ENCODE results near the gene RCAN1.

DNA sequence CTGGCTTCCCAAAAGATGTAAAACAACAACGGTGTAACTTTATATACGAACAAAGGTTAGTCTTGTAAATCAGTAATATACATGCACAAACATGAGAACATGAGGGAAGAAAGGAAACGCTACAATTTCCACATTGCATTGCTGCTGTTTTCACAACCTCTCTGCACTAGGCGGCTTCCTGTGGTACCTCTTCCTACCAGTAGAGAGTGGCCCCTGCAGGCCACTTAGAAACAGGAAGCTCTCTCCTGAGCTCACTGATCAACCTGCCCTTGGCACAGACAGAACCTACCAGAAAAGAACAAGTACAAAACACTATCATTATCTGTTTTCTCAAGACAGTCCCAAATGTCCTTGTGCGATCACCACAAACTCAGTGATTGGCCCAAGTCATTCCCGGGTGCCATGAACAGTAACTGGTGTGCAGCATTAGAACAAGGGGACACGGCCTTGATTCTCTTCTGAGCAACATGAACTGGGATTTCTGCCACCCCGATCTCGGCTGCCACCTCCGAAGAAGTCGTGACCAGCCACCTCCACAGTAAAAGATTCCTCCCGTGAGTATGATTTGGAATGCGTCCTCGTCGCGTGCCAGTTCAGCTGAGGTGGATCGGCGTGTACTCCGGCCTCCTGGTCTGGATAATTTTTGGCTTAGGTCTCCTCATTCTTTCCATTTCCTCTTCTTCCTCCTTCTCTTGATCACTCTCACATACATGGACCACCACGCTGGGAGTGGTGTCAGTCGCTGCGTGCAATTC lies 97.2 kb downstream of the RCAN1 start:
- TF ChIP-seq, protein P1, sequence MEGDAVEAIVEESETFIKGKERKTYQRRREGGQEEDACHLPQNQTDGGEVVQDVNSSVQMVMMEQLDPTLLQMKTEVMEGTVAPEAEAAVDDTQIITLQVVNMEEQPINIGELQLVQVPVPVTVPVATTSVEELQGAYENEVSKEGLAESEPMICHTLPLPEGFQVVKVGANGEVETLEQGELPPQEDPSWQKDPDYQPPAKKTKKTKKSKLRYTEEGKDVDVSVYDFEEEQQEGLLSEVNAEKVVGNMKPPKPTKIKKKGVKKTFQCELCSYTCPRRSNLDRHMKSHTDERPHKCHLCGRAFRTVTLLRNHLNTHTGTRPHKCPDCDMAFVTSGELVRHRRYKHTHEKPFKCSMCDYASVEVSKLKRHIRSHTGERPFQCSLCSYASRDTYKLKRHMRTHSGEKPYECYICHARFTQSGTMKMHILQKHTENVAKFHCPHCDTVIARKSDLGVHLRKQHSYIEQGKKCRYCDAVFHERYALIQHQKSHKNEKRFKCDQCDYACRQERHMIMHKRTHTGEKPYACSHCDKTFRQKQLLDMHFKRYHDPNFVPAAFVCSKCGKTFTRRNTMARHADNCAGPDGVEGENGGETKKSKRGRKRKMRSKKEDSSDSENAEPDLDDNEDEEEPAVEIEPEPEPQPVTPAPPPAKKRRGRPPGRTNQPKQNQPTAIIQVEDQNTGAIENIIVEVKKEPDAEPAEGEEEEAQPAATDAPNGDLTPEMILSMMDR (IDR thresholded peaks at IDR 0.05; ENCODE audit: low read depth, low read length, poor library complexity, severe bottlenecking): peak; percentile 28
- TF ChIP-seq EZH2phosphoT487 (IDR thresholded peaks at IDR 0.05; ENCODE audit: borderline replicate concordance, low read length): no peak
